HG02970 (cell line): ENCODE data around the gene RSU1.
"Not testable (repeated sequence)": the region's sequence is repeated elsewhere in the genome, so short reads cannot be mapped to it uniquely, and the experiment has no call there.

ENCODE experiments used
- ATAC-seq: cut with Tn5 transposase; IDR thresholded peaks from one replicate; pipeline ENCODE4 v1.9.1; 2021; ENCODE audit warnings: mild to moderate bottlenecking, moderate library complexity, moderate number of reproducible peaks; ENCODE audit not compliant: unreplicated experiment, low FRiP score

Gene RSU1

DNA sequence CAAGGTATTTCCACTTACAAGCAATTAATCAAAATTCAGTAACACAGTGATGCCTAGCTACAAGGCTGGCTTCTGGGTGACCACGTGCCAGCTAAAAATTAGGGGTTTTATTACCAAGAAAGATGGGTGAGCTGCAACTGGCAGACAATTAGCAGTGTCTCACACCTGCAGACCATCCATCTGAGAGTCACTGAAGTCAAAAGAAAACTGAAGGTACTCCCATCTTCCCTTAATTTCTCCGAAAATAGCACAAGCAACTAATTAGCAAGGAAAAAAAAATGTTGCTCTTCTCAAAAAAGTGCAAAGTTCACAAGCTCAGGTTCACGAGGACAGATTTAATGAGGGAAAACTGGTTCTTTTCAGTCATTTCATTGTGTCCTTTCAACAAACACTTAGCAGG is 28.4 kb downstream of the RSU1 start:
- no peak for ATAC-seq

DNA sequence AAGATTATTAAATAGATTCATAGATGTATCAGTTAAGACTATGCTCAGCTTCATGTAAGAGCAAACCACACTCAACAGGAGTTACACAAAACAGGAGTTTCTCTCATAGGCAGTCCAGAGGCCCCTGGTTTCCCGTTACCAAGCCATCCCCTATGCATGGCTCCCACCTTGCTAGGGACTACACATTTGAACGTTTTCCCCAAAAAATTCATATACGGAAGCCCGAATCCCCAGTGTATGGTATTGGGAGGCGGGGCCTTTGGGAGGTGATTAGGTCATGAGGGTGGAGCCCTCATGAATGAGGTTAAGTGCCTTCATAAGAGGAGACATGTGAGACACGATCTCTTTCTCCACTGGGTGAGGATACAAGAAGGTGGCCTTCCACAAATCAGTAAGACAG is 29.1 kb downstream of the RSU1 start:
- no peak for ATAC-seq

DNA sequence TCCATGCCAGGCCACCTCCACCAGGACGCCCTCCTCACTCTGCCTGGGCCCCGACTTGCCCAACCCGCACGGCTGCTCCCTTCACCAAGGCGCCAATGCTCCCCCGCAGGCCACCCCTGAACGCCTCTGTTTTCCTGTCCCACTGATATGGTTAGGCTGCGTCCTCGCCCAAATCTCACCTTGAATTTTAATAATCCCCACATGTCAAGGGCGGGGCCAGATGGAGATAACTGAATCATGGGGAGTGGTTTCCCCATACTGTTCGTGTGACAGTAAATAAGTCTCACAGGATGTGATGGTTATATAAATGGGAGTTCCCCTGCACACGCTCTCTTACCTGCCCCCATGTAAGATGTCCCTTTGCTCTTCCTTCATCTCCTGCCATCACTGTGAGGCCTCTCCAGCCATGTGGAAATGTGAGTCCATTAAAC is 29.8 kb downstream of the RSU1 start:
- ATAC-seq = no peak

DNA sequence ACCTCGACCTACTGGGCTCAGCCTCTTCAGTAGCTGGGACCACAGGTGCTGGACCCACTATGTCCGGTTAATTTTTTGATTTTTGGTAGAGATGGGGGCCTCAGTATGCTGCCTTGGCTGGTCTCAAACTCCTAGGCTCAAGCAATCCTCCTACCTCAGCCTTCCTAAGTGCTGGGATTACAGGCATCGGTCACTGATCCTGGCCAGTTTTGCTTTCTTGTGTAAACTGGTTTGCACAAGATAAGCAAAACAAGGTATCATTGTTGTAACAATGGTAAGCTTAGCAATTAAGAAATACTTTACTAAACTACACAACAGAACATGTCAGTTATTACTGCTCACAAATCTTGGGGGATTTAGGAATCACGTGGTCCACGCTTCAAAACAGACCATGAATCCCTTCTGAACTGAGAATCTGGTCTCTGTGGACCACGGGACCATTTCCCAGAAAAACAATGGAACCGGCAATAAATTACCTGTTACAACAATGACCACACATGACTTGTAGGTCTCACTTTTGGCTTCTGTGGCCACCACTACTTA is 36.8 kb downstream of the RSU1 start:
- no peak for ATAC-seq

DNA sequence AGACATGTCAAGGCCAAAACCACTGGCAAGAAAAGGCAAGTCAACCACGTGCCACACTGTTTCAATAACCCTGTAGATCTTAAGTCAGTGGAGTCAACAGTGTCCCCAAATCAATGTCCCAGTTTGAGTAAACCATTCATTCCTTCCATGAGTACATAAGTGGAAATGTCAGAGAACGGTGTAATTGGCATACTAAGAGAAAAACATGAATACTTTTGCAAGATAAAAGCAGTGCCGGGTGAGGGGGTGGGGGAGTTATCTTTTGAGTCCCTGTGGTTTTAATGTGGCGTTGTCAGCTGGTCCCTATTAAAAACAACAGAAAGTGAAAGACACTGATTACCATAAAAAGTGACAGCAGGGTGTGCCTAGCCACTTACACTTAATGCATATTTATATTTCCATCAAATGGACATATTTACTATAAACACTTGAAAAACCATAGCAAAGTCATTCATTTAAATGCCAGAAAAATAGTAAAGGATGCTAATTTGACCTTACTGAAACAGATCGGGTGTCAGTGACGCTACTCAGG is 37.8 kb downstream of the RSU1 start:
- ATAC-seq = no peak

DNA sequence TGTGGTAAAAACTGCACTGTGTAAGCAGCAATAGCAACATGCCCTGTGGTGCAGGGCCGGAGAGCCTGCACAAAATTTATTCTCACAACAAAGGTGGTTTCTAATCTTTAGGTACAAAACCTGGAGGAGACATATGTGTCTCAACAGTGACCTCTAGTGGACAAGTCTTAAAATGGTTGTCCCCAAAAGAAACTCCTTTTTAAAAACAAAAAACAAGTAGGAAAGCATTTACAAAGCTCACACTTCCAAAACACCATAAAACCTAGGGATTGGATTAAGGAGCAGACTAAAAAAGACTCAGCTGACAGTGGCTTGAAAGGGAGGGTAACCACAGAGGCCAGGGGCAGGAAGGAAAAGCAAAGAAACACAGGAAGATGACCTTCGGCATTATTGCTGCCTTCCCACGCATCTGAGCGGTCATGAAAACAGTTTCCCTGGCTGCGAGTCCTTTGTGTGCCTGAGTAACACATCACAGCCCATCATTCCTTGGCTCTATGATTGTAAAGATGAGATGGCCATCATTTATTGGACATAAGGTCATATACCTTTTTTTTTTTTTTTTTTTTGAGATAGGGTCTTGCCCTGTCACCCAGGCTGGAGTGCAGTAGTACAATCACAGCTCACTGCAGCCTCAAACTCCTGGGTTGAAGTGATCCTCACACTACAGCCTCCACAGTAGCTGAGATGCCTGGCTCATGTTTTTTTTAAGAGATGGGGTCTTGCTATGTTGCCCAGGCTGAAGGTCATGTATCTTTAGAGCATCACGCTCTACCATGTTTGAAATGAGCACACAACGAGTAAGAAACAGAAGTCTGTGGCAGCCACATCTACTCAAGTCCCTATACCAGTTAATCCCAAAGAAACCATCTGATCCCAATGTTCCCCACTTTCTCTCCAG is 39.5 kb downstream of the RSU1 start:
- ATAC-seq = no peak

DNA sequence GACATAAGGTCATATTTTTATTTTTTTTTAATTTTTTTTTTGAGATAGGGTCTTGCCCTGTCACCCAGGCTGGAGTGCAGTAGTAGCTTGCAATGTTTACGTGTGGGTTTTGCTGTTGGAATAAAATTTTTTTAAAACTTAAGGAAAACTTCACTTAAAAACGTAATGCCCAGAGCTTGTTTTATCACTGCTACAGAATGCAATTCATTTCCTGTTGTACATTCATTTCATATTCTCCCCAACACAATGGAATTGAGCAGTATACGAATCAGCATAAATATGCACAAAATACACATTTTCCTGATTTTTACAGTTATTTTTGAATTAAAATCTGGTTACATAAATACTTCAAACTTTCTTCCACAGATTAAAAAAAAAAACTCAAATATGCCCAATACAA is 40.3 kb downstream of the RSU1 start:
- ATAC-seq = no peak

DNA sequence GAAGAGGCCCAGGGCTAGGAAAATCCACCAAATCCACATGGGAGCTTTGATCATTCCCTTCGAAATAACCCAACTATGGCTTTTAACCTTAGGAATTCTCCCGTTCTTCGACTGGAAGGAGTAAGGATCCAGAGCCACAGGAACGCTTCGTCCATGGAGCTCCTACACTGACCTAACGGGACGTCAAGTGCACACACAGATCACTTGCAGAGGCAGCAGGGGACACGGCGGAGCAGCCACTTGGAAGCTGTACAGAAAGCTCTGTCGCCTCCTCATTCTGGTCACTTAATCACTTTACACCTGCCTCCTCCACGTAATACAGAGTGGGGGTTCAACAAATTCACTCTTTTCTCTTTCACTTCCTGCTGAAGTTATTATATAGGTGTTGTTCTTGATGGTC is 43.9 kb downstream of the RSU1 start:
- ATAC-seq = no peak

DNA sequence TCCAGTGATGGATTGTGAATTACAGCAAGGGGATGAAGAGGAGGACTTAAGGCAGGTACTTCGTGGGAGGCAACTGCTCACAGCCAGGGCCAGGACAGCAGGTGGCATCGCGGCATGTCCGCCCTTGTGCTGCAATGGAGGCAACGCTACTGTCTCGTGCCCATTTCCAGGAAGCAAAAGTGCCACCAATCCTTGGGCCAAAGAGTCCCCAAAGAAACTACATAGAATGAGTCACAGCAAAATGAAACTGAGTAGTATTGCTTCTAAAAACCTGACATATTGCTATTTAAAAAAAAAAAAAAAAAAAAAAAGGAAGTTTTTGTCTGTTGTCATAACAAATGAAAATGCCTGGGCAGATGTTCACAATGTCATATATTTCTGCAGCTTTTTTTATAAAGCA is 46.6 kb downstream of the RSU1 start:
- ATAC-seq = no peak

DNA sequence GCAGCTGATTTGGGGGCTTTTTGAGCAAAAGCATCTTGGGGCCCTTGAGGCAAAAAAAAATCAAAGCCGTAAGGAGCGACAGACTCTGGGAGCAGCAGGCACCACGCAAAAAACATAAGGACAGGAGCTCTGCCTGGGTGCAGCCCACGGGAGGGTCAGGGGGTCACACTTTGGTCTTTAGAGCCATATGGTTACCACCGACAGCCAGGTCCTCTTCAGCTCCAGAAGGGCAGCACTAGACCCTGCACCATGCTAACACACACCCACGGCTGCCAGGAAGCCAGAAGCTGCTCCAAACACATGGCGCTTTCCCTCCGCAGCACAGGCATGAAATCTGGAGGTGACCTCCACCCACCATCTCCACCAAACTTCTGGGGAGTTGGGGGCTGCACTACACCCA is 47.1 kb downstream of the RSU1 start:
- no peak for ATAC-seq

DNA sequence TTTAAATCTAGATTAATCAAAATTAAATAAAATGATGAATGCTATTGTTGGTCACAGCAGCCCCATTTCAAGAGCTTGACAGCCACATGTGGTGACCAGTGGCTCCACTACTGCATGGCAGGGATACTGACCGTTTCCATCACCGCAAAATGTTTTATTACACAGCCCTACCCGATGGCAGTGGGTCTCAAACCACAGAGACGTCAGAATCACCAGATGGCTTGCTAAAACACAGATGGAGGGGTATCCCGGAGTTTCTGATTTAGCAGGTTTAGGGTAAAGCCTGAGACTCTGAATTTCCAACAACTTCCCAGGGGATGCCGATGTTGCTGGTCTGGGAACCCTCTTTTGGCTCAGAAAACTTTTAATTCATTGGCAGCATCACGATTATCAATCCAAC is 47.9 kb downstream of the RSU1 start:
- no peak for ATAC-seq

DNA sequence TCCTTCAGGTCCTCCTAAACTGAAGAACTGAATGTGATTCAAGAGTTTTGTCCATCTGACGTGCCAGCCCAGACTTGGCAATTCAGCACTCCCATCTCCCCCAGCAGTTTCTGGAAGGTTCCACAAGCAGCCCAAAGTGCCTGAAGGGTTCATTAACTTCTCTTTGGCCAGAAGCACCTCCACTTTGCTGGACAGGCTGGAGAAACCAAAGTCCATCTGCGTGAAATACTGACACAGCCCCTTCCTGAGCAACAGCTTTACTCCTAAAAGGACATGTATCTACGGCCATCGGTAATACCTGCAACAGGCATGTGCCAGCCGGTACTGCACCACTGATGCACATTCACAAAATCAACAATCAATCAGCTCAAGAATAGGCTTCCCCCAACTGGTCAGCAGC is 48.5 kb downstream of the RSU1 start:
- ATAC-seq = no peak

DNA sequence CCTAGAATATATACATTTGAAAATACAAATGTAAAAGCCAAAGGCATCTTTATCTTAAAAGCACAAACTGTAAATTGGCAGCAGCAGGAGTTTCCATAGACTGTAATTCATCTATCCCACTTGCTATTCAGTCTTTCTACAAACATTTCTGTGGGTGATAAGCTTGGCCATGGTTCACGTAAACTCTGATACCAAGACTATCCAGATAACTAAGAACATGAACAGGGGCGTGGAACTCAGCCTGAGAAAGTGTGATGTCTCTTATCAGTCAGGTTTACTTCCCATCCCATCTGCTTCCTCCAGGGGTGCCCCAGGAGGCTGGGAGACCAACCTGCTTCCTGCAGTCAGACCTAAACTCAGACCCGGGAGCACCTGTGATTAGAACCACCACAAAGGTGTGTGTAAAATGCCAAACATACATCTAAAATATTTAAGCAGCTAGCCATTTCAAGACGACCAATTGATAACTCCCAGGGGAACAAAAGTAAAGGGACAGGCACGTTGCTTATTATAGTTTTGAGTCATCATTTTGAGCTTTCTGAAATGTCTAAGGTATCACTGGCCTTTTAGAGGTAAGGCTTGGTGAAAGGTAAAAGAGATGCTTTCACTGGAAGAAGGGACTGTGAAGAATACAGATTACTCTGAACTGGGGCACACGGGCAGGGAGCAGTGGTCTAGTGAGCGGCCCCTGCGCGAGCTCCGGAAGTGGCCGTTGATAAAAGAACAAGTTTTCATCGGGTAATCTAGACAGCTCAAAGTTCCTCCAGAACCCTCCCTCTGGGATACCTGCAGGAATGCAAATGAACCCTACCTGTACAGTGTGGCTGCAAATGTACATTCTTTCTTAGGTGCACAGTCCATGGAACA is 51.5 kb downstream of the RSU1 start:
- ATAC-seq = peak; percentile 61

DNA sequence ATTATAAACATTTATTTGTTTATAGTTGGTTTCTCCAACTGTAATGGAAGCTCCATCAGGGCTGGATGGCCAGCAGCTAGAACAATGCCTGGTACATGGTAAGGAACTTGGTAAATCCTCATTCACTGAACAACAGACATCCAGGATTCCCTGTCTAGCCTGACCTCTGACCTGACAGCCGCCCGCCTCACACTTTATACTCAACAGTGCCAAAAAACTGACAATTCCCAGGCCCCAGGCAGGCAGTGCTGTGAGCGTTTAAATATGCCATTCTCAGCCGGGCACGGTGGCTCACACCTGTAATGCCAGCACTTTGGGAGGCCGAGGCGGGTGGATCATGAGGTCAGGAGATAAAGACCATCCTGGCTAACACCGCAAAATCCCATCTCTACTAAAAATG is 55.9 kb downstream of the RSU1 start:
- no peak for ATAC-seq

DNA sequence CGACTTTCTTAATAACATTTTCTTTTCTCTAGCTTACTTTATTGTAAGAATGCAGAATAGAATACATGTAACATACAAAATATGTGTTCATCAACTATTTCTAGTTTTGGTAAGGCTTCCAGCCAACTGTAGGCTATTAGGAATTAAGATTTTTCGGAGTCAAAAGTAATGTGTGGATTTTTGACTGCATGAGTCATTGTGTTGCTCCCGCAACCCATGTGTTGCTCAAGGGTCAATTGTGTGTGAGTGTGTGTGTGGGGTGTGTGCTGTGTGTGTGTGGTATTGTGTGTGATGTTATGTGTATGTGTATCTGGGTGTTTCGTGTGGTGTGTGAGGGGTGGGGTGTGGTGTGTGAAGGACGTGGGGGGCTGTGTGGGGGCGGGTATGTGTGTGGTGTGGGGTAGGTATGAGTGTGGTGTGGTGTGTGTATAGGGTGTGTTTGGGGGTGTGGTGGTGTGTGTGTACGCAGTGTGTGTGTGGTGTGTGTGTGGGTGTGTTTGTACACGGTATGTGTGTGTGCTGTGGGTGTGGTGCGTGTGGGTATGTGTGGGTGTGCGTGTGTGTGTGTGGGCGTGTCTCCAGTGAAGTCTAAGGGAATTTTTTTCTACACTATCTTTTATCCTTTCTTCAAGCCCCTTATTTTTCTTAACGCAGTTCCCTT is 60.5 kb downstream of the RSU1 start:
- ATAC-seq = no peak

DNA sequence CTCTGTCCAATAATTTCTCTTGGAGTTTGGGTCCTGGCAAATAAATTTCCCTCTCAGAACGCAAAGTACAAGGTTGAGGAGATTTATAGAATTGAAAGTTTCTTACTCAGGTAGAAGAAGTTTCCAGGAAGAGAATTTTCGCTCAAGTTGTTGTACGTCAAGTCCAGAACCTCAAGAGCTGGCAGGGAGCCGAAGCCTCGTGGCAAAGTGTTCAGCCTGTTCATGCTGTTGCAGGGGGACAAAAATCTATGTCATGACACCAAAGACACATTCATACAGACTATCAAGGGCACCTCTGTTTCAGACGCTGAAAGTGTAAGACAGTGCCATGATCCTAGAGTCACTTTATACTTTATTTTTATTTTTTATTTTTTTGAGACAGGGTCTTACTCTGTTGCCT is 62.5 kb downstream of the RSU1 start:
- no peak for ATAC-seq

DNA sequence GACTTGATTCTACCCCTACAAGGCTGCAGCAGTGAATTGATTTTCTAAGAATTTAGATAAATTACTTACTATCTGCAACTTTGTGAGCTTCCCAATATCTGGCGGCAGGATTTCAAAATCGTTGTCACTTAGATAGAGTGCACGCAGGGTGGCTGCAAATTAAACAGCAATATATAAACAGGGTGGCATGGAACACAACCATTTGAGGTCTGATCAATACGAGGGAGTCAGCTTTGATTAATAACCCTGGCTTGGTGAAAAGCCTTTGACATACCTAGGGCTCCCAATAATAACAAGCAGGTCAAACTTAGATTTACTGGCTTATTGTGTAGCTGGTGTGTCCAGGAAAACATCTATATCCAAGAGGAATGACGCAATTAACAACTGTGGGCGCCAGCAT is 64.4 kb downstream of the RSU1 start:
- not testable (repeated sequence) for ATAC-seq

DNA sequence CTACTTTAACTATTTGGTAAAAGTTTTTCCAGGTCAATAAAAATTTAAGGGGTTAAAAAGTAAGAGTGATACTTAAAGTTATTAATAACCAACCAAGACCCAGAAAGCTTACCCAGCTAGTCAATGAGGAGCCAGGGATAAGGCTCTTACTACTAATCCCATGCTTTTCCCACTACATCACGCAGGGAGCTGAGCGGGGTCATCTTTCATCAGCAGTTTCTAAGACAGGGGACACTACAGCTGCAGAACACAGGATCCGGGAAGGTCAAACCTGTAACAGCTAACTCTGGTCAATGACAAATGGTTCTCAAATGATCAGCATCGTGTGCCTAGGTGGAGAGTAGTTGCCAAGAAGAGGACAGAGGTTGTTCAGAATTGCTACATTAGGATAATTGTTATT is 65.1 kb downstream of the RSU1 start:
- ATAC-seq = no peak

DNA sequence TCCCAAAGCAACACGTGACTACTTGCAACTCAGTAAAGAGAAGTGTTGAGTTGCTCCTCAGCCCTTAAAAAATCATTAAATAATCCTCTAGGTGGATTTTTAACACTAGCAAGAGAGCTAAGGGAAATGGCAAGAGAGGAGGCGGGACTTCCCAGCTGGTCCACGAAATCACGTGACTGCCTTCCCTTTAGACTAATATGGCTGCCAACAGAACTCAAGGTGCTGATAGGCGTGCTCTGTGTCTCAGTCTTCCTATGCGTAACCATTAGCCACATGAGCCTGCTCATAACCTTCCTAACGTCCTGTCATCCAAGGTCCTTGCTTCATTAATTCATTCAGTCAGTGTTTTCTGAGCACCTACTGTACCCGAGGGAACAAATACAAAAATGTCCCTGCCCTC is 66.0 kb downstream of the RSU1 start:
- ATAC-seq = no peak

DNA sequence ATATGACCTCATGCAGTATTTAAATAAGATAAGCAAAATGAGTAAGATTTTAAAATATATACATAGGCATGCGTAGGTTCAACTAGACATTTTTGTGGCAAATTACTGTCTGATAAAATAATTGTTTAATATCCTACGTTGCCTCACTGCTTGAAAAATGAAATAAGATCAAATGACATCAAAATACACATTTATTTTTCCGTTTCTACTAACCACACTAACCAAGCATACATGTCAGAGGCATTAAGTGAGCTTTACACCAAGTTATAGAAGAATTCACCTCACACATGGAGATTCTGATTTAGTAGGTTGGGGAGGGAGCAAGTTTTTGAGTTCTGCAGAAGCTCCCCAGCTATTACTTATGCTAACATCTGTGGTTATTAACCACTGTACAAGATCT is 66.8 kb downstream of the RSU1 start:
- no peak for ATAC-seq

DNA sequence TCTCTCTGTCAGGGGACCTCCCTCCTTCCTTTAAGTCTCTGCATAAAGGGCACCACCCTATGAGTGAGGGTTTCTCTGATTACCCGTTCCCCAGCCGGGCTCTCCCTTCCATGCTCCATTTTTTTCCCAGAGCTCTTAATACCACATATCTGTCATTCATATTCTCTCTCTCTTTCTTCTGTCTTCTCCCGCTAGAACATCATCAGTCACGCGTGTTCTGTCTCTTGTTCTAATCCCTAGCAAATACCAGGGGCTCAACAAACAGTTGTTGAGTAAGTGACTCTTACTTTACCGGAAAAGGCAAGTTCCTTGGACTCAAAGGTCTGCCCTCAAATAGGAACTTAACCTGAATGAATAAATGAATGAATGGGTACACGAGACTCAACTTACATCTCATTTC is 68.5 kb downstream of the RSU1 start:
- ATAC-seq = no peak
